Transverse colon (tissue), 4 donors: ENCODE data around the gene ACLY.

Source experiments
- CTCF ChIP-seq, 5 experiments: fragments of 200-600 bp in 3 of 5; fragments of 450-650 bp in 2 of 5; sonication (generic) in 3 of 5; IDR thresholded peaks; 1 replicate in 2 of 5; 2 replicates in 3 of 5; pipeline ENCODE4 v1.5.1; 2016 to 2017; ENCODE audit warnings: antibody characterized with exemption in 5 of 5, inconsistent platforms in 3 of 5, mild to moderate bottlenecking in 2 of 5, moderate library complexity in 1 of 5
- EP300 ChIP-seq: sonication (generic); formaldehyde crosslinking; IDR thresholded peaks from one replicate; pipeline ENCODE4 v1.6.1; 2017; ENCODE audit warnings: antibody characterized with exemption, low read depth
- POLR2A ChIP-seq: fragments of 450-650 bp; IDR thresholded peaks from one replicate; pipeline ENCODE4 v1.6.1; 2016; ENCODE audit warnings: antibody characterized with exemption, mild to moderate bottlenecking, moderate library complexity
- POLR2AphosphoS5 ChIP-seq, 3 donors: sonication (generic); formaldehyde crosslinking; IDR thresholded peaks; one replicate each; pipeline ENCODE4 v1.6.1; 2016; ENCODE audit warnings: antibody characterized with exemption in 3 of 3

- TF ChIP-seq CTCF (IDR thresholded peaks at IDR 0.05) (no peak), POLR2AphosphoS5 (IDR thresholded peaks at IDR 0.05) (no peak), POLR2A (no peak), EP300 (no peak)
Measured at GRCh38 chr17:41860254-41860931, 58.4 kb downstream of the ACLY start.
